Measurements from ENCODE around the gene ITIH3. TPM values are rescaled to one million over a fixed set of nuclear protein-coding genes. Genes with fewer than 3 reads are reported as not detected.

The ITIH3 gene
- not detected in 2 replicates for total RNA-seq (2012; rRNA removed)

GRCh38 chr3:52794612-52795099, at the start of gene ITIH3:
Gene ITIH3, plus strand, starts transcription at chr3:52794796. Its CDS starts 8 bp downstream, at chr3:52794804.
- Histone ChIP-seq H3K27me3 (ENCODE audit: control insufficient read depth, insufficient read depth, low read length) (no peaks in the 10 kb centered on the region), H3K4me1 (ENCODE audit: control insufficient read depth, insufficient read depth, low read length) (peaks cover 30% of the 10 kb centered on the region), H3K36me3 (ENCODE audit: insufficient read depth, low read length) (no peaks in the 10 kb centered on the region), H3K9ac (ENCODE audit: low read depth, low read length) (no peak within 1 kb of the TSS), H3K9me3 (replicated peaks; ENCODE audit: low read length) (no peaks in the 10 kb centered on the region), H3K4me3 (ENCODE audit: low read length) (no peak within 1 kb of the TSS), H3K4me2 (ENCODE audit: low read length) (no peak within 1 kb of the TSS)

GRCh38 chr3:52752045-52752660, 42.4 kb upstream of the ITIH3 start:
- H3K27me3 ChIP-seq (ENCODE audit: control insufficient read depth, insufficient read depth, low read length) = no peaks in the 10 kb centered on the region
- peaks cover 3% of the 10 kb centered on the region for H3K4me1 ChIP-seq (ENCODE audit: control insufficient read depth, insufficient read depth, low read length)
- no peak overlapping the region for H3K9ac ChIP-seq (ENCODE audit: low read depth, low read length)
- H3K9me3 ChIP-seq (replicated peaks; ENCODE audit: low read length) = no peaks in the 10 kb centered on the region
- H3K4me3 ChIP-seq (ENCODE audit: low read length) = no peak overlapping the region
- no peak overlapping the region for H3K4me2 ChIP-seq (ENCODE audit: low read length)
- H3K36me3 ChIP-seq (ENCODE audit: insufficient read depth, low read length) = peaks cover 20% of the 10 kb centered on the region

GRCh38 chr3:52754373-52754772, 40.2 kb upstream of the ITIH3 start:
- no peak overlapping the region for H3K9ac ChIP-seq (ENCODE audit: low read depth, low read length)
- H3K4me3 ChIP-seq (ENCODE audit: low read length) = no peak overlapping the region
- H3K36me3 ChIP-seq (ENCODE audit: insufficient read depth, low read length) = peaks cover 21% of the 10 kb centered on the region
- H3K4me2 ChIP-seq (ENCODE audit: low read length) = no peak overlapping the region
- peaks cover 3% of the 10 kb centered on the region for H3K4me1 ChIP-seq (ENCODE audit: control insufficient read depth, insufficient read depth, low read length)
- no peaks in the 10 kb centered on the region for H3K9me3 ChIP-seq (replicated peaks; ENCODE audit: low read length)
- H3K27me3 ChIP-seq (ENCODE audit: control insufficient read depth, insufficient read depth, low read length) = no peaks in the 10 kb centered on the region

- no peak overlapping the region for H3K4me3 ChIP-seq (ENCODE audit: low read length)
- no peaks in the 10 kb centered on the region for H3K27me3 ChIP-seq (ENCODE audit: control insufficient read depth, insufficient read depth, low read length)
- H3K9me3 ChIP-seq (replicated peaks; ENCODE audit: low read length) = no peaks in the 10 kb centered on the region
- H3K4me2 ChIP-seq (ENCODE audit: low read length) = no peak overlapping the region
- H3K36me3 ChIP-seq (ENCODE audit: insufficient read depth, low read length) = peaks cover 33% of the 10 kb centered on the region
- peaks cover 3% of the 10 kb centered on the region for H3K4me1 ChIP-seq (ENCODE audit: control insufficient read depth, insufficient read depth, low read length)
- no peak overlapping the region for H3K9ac ChIP-seq (ENCODE audit: low read depth, low read length)
Observed at GRCh38 chr3:52756141-52756540, 38.5 kb upstream of the ITIH3 start.

- Histone ChIP-seq H3K27me3 (ENCODE audit: control insufficient read depth, insufficient read depth, low read length) (no peaks in the 10 kb centered on the region), H3K9me3 (replicated peaks; ENCODE audit: low read length) (no peaks in the 10 kb centered on the region), H3K9ac (ENCODE audit: low read depth, low read length) (no peak overlapping the region), H3K4me1 (ENCODE audit: control insufficient read depth, insufficient read depth, low read length) (peaks cover 9% of the 10 kb centered on the region), H3K4me3 (ENCODE audit: low read length) (no peak overlapping the region), H3K36me3 (ENCODE audit: insufficient read depth, low read length) (peaks cover 47% of the 10 kb centered on the region), H3K4me2 (ENCODE audit: low read length) (no peak overlapping the region)
Observed at GRCh38 chr3:52763466-52763865, 31.1 kb upstream of the ITIH3 start.

- peak overlapping the region; percentile 78 for H3K4me3 ChIP-seq (ENCODE audit: low read length)
- H3K36me3 ChIP-seq (ENCODE audit: insufficient read depth, low read length) = peaks cover 14% of the 10 kb centered on the region
- no peaks in the 10 kb centered on the region for H3K27me3 ChIP-seq (ENCODE audit: control insufficient read depth, insufficient read depth, low read length)
- no peaks in the 10 kb centered on the region for H3K9me3 ChIP-seq (replicated peaks; ENCODE audit: low read length)
- H3K4me1 ChIP-seq (ENCODE audit: control insufficient read depth, insufficient read depth, low read length) = peaks cover 15% of the 10 kb centered on the region
- H3K9ac ChIP-seq (ENCODE audit: low read depth, low read length) = peak overlapping the region; percentile 84
- peak overlapping the region; percentile 79 for H3K4me2 ChIP-seq (ENCODE audit: low read length)
Observed at GRCh38 chr3:52769786-52770455, 24.7 kb upstream of the ITIH3 start.

GRCh38 chr3:52770496-52771333, 23.9 kb upstream of the ITIH3 start, which contains the start of gene NEK4:
Gene NEK4, minus strand, starts transcription at chr3:52770940. Its CDS starts 194 bp downstream, at chr3:52770746.
- H3K4me1 ChIP-seq (ENCODE audit: control insufficient read depth, insufficient read depth, low read length) = peaks cover 15% of the 10 kb centered on the region
- H3K4me3 ChIP-seq (ENCODE audit: low read length) = peak within 1 kb of the TSS; percentile 78
- peaks cover 14% of the 10 kb centered on the region for H3K36me3 ChIP-seq (ENCODE audit: insufficient read depth, low read length)
- peaks cover 5% of the 10 kb centered on the region for H3K27me3 ChIP-seq (ENCODE audit: control insufficient read depth, insufficient read depth, low read length)
- no peaks in the 10 kb centered on the region for H3K9me3 ChIP-seq (replicated peaks; ENCODE audit: low read length)
- H3K4me2 ChIP-seq (ENCODE audit: low read length) = peak within 1 kb of the TSS; percentile 79
- peak within 1 kb of the TSS; percentile 84 for H3K9ac ChIP-seq (ENCODE audit: low read depth, low read length)

GRCh38 chr3:52771334-52771681, 23.3 kb upstream of the ITIH3 start:
- H3K4me3 ChIP-seq (ENCODE audit: low read length) = peak overlapping the region; percentile 78
- peak overlapping the region; percentile 79 for H3K4me2 ChIP-seq (ENCODE audit: low read length)
- H3K4me1 ChIP-seq (ENCODE audit: control insufficient read depth, insufficient read depth, low read length) = peaks cover 15% of the 10 kb centered on the region
- H3K9me3 ChIP-seq (replicated peaks; ENCODE audit: low read length) = no peaks in the 10 kb centered on the region
- peak overlapping the region; percentile 84 for H3K9ac ChIP-seq (ENCODE audit: low read depth, low read length)
- peaks cover 8% of the 10 kb centered on the region for H3K36me3 ChIP-seq (ENCODE audit: insufficient read depth, low read length)
- H3K27me3 ChIP-seq (ENCODE audit: control insufficient read depth, insufficient read depth, low read length) = peaks cover 9% of the 10 kb centered on the region

- peak overlapping the region; percentile 84 for H3K9ac ChIP-seq (ENCODE audit: low read depth, low read length)
- H3K36me3 ChIP-seq (ENCODE audit: insufficient read depth, low read length) = peaks cover 7% of the 10 kb centered on the region
- peak overlapping the region; percentile 79 for H3K4me2 ChIP-seq (ENCODE audit: low read length)
- peak overlapping the region; percentile 78 for H3K4me3 ChIP-seq (ENCODE audit: low read length)
- peaks cover 9% of the 10 kb centered on the region for H3K27me3 ChIP-seq (ENCODE audit: control insufficient read depth, insufficient read depth, low read length)
- H3K9me3 ChIP-seq (replicated peaks; ENCODE audit: low read length) = no peaks in the 10 kb centered on the region
- H3K4me1 ChIP-seq (ENCODE audit: control insufficient read depth, insufficient read depth, low read length) = peaks cover 15% of the 10 kb centered on the region
Observed at GRCh38 chr3:52771702-52772101, 22.9 kb upstream of the ITIH3 start.

GRCh38 chr3:52773361-52774065, 21.1 kb upstream of the ITIH3 start:
- H3K9me3 ChIP-seq (replicated peaks; ENCODE audit: low read length) = no peaks in the 10 kb centered on the region
- no peaks in the 10 kb centered on the region for H3K36me3 ChIP-seq (ENCODE audit: insufficient read depth, low read length)
- no peak overlapping the region for H3K4me2 ChIP-seq (ENCODE audit: low read length)
- H3K4me1 ChIP-seq (ENCODE audit: control insufficient read depth, insufficient read depth, low read length) = peaks cover 15% of the 10 kb centered on the region
- H3K27me3 ChIP-seq (ENCODE audit: control insufficient read depth, insufficient read depth, low read length) = peaks cover 20% of the 10 kb centered on the region
- H3K9ac ChIP-seq (ENCODE audit: low read depth, low read length) = no peak overlapping the region
- no peak overlapping the region for H3K4me3 ChIP-seq (ENCODE audit: low read length)

Data from skeletal muscle satellite cell (primary cell).